HUES64 (cell line): ENCODE results near the gene GLA. TPM values are rescaled to one million over a fixed set of nuclear protein-coding genes. Genes with fewer than 3 reads are reported as not detected.
A peak's percentile ranks its signal among the peaks of the same experiment; 100 is the strongest.

Experiments
- H3K27ac ChIP-seq: 2 replicates; pipeline ENCODE4 v1.7.0; 2013; ENCODE audit warnings: low read depth, low read length, inconsistent platforms
- H3K27me3 ChIP-seq: 2 replicates; pipeline ENCODE4 v1.6.1; 2013; ENCODE audit warnings: mild to moderate bottlenecking, low read length; ENCODE audit not compliant: insufficient read depth
- H3K36me3 ChIP-seq: 2 replicates; pipeline ENCODE4 v1.6.1; 2013; ENCODE audit warnings: mild to moderate bottlenecking, low read length; ENCODE audit not compliant: insufficient read depth
- H3K4me1 ChIP-seq: 2 replicates; pipeline ENCODE4 v1.6.1; 2013; ENCODE audit warnings: mild to moderate bottlenecking, low read length, moderate library complexity; ENCODE audit not compliant: insufficient read depth
- H3K4me3 ChIP-seq: 2 replicates; pipeline ENCODE4 v1.5.1; 2013; ENCODE audit warnings: mild to moderate bottlenecking, low read length, moderate library complexity
- H3K9ac ChIP-seq: 2 replicates; pipeline ENCODE4 v1.6.1; 2013; ENCODE audit warnings: mild to moderate bottlenecking, low read depth, low read length
- H3K9me3 ChIP-seq: 2 replicates; pipeline ENCODE4 v1.6.1; 2013; ENCODE audit warnings: low read depth, low read length; ENCODE audit not compliant: insufficient read depth
- WGBS: fragments of 150-250, 120-280 bp; methylation state at CpG from one replicate; pipeline ENCODE4 v1.1.7; 2013; ENCODE audit warnings: missing lambda C conversion rate; 5-methylcytosine and 5-hydroxymethylcytosine counted together
- polyA plus RNA-seq, 2 experiments: library from polyadenylated mRNA; stranded (reverse); fragments of 50-300 nt; gene quantifications; one replicate each; pipeline ENCODE4 v1.2.3, GENCODE V29; 2013

Gene GLA
- polyA plus RNA-seq (2013, experiment 1 of 2) = 31.7 TPM
- polyA plus RNA-seq (2013, experiment 2 of 2) = 32.1 TPM

DNA sequence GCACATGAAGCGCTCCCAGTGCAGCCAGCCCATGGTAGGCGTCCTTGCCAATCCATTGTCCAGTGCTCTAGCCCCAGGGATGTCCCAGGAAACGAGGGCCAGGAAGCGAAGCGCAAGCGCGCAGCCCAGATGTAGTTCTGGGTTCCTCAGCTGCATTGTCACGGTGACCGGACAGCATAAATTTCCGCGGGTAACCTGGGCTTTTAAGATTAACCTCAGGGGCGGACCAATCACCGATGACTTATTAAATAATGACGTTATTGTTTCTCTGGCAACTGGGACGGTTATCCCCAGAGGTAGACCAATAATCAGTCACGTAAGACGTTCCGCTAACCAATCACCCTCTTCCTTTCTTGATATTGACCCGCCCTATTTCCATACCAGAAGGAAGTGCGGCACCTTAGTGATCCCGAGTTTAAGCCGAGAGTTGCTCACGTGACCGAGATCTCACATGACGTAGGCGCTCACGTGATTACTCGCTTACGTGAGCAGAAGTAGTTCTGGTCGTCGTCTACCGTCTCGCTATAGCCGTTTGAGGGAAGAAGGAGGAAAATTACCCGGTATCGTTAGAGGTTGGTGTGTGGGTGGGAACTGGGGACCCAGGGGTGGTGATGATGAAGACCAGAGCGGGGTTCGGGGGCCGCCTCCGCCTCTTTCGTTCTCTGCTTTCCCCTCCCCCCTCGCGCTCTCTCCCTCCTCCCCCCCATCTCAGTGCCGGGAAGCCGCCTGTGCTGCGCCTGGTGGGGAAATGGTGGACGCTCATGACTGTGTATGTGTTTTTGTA is at the start of gene GLA, which contains the start of gene HNRNPH2:
Gene GLA (minus strand): TSS at position 178 of the 784 bp plus-strand sequence. CDS start 22 bp downstream, at position 156.
Gene HNRNPH2 (plus strand): TSS at position 475 of the 784 bp plus-strand sequence. CDS start 3,767 bp downstream, outside the sequence.
- H3K4me3 ChIP-seq = peak within 1 kb of the TSS; percentile 98
- under 1% methylated on average over 38 of the region's 47 CpGs for WGBS
- peaks cover 7% of the 10 kb centered on the region; the same call in 1 of the 2 replicates for H3K4me1 ChIP-seq
- H3K27ac ChIP-seq = peak within 1 kb of the TSS; percentile 95
- H3K36me3 ChIP-seq = peaks cover 23% of the 10 kb centered on the region
- H3K9ac ChIP-seq = peak within 1 kb of the TSS; percentile 97
- no peaks in the 10 kb centered on the region for H3K9me3 ChIP-seq
- no peaks in the 10 kb centered on the region for H3K27me3 ChIP-seq

DNA sequence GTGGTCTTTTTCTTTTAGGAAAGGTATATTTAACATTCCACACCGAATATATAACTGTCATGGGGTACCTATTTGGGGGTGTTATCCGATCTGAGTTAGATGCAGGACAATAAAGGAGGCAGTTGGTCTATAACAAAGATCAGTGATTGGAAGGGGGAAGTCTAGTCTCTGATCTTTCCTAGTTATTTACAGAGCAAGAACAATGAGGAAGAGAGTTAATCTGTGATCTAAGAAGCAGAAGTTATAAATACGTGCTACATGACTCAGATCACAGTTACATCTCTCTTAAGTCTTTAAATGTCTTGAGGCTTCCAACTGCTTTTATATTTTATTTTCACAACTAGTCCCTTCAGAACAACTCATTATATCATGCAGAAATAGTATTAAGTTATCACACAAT is 44.3 kb upstream of the GLA start:
- no peak overlapping the region for H3K9ac ChIP-seq
- H3K4me3 ChIP-seq = no peak overlapping the region
- no peak overlapping the region for H3K27ac ChIP-seq
- WGBS = 100% methylated on average over 3 of the region's 3 CpGs
- 0 out of 2 replicates have a peak, but pooled peaks cover 2% of the 10 kb centered on the region for H3K36me3 ChIP-seq
- H3K9me3 ChIP-seq = no peaks in the 10 kb centered on the region
- no peaks in the 10 kb centered on the region for H3K4me1 ChIP-seq
- H3K27me3 ChIP-seq = no peaks in the 10 kb centered on the region

DNA sequence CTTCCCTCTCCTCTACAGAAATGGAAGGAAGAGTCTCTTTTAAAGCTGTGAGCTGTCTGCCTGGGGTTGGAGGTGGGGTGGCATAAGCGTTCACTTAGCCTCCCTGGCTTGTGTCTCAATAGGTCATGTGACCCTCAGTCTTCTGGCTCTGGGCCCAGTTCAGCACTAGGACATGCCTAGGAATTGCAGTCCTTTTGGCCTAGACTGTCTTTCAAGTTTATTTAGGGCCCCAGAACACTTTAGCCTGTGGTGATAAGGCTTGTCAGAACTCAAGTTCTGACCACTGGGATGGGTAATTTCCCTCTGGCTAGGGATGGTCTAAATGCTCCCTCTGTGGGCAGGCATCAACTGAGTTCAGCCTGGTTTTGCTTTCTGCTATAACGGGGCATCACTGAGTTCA is 43.2 kb upstream of the GLA start:
- Histone ChIP-seq H3K27me3 (no peaks in the 10 kb centered on the region), H3K9me3 (no peaks in the 10 kb centered on the region), H3K36me3 (0 out of 2 replicates have a peak, but pooled peaks cover 3% of the 10 kb centered on the region), H3K9ac (no peak overlapping the region), H3K4me1 (no peaks in the 10 kb centered on the region), H3K27ac (no peak overlapping the region), H3K4me3 (no peak overlapping the region)
- WGBS = 84% methylated on average over 2 of the region's 2 CpGs

DNA sequence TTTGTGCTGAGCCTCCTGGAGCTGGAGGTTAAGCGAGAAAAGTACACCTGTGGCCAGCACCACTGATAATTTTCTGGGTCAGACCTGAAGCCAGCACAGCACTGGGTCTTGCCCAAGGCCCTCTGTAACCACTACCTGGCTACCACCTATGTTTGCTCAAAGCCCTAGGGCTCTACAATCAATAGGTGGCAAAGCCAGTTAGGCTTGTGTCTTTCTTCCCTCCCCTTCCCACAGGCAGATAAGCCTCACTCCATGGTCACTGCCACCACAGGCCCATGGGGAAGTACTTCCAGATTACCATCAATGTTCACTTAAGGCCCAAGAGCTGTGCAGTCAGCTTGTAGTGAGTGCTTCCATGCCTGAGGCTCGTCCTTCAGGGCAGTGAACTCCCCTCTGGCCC is 42.4 kb upstream of the GLA start:
- Histone ChIP-seq H3K36me3 (0 out of 2 replicates have a peak, but pooled peaks cover 3% of the 10 kb centered on the region), H3K27ac (no peak overlapping the region), H3K4me3 (no peak overlapping the region), H3K9me3 (no peaks in the 10 kb centered on the region), H3K27me3 (no peaks in the 10 kb centered on the region), H3K9ac (no peak overlapping the region), H3K4me1 (no peaks in the 10 kb centered on the region)
- WGBS = 96% methylated on average over 2 of the region's 2 CpGs

DNA sequence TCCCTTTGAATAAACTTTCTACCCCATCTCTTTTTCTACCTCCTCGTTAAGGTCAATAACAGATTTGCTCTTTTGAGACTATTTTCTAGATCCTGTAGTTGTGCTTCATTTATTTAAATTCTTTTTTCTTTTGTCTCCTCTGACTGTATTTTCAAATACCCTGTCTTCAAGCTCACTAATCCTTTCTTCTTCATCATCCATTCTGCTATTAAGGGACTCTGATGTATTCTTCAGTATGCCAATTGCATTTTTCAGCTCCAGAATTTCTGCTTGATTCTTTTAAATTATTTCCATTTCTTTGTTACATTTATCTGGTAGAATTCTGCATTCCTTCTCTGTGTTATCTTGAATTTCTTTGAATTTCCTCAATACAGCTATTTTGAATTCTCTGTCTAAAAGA is 41.6 kb upstream of the GLA start:
- Histone ChIP-seq H3K27me3 (no peaks in the 10 kb centered on the region), H3K36me3 (0 out of 2 replicates have a peak, but pooled peaks cover 3% of the 10 kb centered on the region), H3K4me1 (no peaks in the 10 kb centered on the region), H3K4me3 (no peak overlapping the region), H3K9ac (no peak overlapping the region), H3K27ac (no peak overlapping the region), H3K9me3 (no peaks in the 10 kb centered on the region)
- no CpG with 5 or more reads among the region's 1 CpG for WGBS

DNA sequence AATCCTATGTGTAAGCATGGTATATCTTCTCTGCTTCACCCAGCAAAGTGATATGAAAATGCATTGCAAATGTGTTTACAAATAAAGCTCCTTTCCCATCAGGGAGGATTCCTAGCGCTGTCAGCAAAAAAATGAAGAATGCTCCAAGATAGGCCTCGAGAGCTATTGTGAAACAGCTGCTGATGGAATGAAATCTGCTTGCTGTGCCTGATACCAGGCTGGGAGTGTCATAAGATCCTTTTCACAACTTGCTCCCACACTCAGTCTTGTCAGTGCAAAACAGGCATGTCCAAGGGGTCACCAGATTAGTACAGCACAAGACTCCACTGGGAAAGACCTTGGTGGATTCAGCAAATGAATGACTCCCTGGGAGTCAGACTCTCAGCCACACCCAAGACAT is 34.4 kb upstream of the GLA start:
- WGBS = 91% methylated on average over 2 of the region's 2 CpGs
- H3K4me3 ChIP-seq = no peak overlapping the region
- H3K9ac ChIP-seq = no peak overlapping the region
- no peaks in the 10 kb centered on the region for H3K4me1 ChIP-seq
- no peaks in the 10 kb centered on the region for H3K9me3 ChIP-seq
- H3K36me3 ChIP-seq = peaks cover 17% of the 10 kb centered on the region
- no peaks in the 10 kb centered on the region for H3K27me3 ChIP-seq
- H3K27ac ChIP-seq = no peak overlapping the region

DNA sequence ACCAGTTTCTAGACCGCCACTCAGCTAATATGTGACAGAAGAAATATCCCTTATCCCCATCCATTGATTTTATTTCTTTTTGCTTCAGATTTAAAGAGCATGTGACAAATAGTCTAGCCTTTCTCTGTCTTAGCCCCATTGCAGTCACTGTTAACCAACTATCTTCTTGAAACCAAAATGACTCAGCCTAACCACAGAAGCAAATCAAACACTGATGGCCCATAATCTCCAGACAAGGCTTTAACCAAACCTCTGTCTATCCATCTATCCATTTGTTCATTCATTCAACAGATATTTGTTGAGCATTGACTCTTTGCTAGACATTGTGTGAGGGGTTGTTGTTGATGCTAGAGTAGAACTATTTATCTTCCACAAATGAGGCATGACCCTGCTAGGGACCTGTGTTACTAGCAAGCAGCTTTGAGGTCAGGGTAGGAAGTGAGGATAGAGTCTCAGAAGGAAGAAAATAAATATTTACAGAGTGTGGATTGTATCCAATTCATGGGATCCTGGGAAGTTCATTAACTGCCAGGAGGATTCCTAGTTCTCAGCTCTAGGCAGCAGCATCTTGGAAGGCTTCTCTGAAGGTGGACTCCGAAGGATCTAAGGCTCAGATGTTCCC is 22.8 kb upstream of the GLA start:
- Histone ChIP-seq H3K27ac (no peak overlapping the region), H3K4me3 (no peak overlapping the region), H3K9ac (no peak overlapping the region), H3K4me1 (no peaks in the 10 kb centered on the region), H3K9me3 (peaks cover 11% of the 10 kb centered on the region; the same call in 1 of the 2 replicates), H3K27me3 (no peaks in the 10 kb centered on the region), H3K36me3 (peaks cover 50% of the 10 kb centered on the region)
- WGBS = 100% methylated on average over 2 of the region's 2 CpGs

DNA sequence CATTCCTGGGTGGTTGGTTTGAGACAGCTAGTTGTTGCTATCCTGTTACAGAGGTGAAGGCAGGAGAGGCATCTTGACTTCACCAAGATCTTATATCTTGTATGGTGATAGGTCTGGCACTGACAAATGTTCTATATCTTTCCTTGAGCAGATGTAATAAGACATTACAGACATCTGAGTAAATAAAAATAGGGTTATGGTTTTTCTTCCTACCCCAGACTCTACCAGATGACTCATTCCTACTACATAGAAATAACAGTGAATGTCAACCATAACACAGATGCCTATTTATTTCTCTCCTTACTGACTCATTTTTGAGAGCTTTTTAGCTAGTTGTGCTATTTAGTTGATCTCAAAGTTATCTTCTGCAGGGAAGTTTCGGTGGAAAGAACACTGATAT is 22.2 kb upstream of the GLA start:
- H3K4me3 ChIP-seq = no peak overlapping the region
- no peak overlapping the region for H3K27ac ChIP-seq
- 92% methylated on average over 1 of the region's 1 CpG for WGBS
- H3K4me1 ChIP-seq = no peaks in the 10 kb centered on the region
- H3K27me3 ChIP-seq = no peaks in the 10 kb centered on the region
- peaks cover 11% of the 10 kb centered on the region; the same call in 1 of the 2 replicates for H3K9me3 ChIP-seq
- peaks cover 53% of the 10 kb centered on the region for H3K36me3 ChIP-seq
- no peak overlapping the region for H3K9ac ChIP-seq

DNA sequence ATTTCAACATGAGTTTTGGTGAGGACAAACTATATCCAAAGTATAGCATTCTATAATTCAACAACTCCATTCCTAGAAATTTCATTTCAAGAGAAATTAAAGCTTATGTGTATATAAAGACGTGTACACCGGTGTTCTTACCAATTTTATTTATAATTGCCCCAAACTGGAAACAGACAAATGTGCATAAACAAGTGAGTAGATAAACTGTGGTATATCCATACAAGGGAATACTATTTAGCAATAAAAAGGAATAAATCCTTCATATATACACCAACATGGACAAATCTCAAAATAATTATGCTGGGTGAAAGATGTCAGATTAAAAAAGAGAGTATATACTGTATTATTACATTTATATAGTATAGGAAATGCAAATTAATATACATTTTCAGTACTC is 20.2 kb upstream of the GLA start:
- Histone ChIP-seq H3K27ac (no peak overlapping the region), H3K36me3 (peaks cover 61% of the 10 kb centered on the region), H3K9ac (no peak overlapping the region), H3K9me3 (peaks cover 9% of the 10 kb centered on the region; the same call in 1 of the 2 replicates), H3K4me1 (no peaks in the 10 kb centered on the region), H3K27me3 (no peaks in the 10 kb centered on the region), H3K4me3 (no peak overlapping the region)
- WGBS = no CpG with 5 or more reads among the region's 2 CpGs

DNA sequence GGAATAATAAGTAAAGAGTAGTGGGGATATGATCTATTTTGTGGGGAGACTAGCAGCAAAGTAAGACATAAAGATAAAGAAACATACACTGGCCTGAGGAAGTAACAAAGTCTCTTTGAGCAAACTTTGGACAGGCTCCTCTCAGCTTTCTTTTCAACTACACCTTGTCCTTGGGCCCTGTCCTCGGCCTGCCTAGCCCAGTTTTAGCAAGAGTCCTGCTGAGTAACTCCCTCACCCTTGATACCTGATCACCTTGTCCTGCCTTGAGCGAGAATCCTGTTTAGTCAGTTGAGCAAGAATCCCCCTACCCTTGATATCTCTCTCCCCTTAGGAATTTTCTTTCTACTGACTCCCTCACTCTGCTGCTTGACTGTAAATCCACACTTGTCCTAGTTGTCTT is 11.8 kb upstream of the GLA start:
- H3K36me3 ChIP-seq = peaks cover 6% of the 10 kb centered on the region
- peaks cover 3% of the 10 kb centered on the region; the same call in 1 of the 2 replicates for H3K4me1 ChIP-seq
- no peak overlapping the region for H3K4me3 ChIP-seq
- H3K27me3 ChIP-seq = no peaks in the 10 kb centered on the region
- H3K27ac ChIP-seq = no peak overlapping the region
- H3K9ac ChIP-seq = no peak overlapping the region
- 90% methylated on average over 2 of the region's 2 CpGs for WGBS
- no peaks in the 10 kb centered on the region for H3K9me3 ChIP-seq
